ENCODE data around the gene CCSER1.

The CCSER1 gene

GRCh38 chr4:90128961-90129495, 1.8 kb downstream of the CCSER1 start:
- no peak for DNase-seq (ENCODE audit: low spot score)

GRCh38 chr4:90130076-90130475, 2.9 kb downstream of the CCSER1 start:
- DNase-seq (ENCODE audit: low spot score), result no peak

- peak; percentile 4 for DNase-seq (ENCODE audit: low spot score)
Measured at GRCh38 chr4:90137555-90137954, 10.4 kb downstream of the CCSER1 start.

- DNase-seq (ENCODE audit: low spot score), result no peak
Measured at GRCh38 chr4:90142081-90142480, 14.9 kb downstream of the CCSER1 start.

- DNase-seq (ENCODE audit: low spot score), result no peak
Measured at GRCh38 chr4:90145319-90145718, 18.1 kb downstream of the CCSER1 start.

- no peak for DNase-seq (ENCODE audit: low spot score)
Measured at GRCh38 chr4:90146306-90146705, 19.1 kb downstream of the CCSER1 start.

- no peak for DNase-seq (ENCODE audit: low spot score)
Measured at GRCh38 chr4:90148574-90149148, 21.5 kb downstream of the CCSER1 start.

GRCh38 chr4:90152024-90152423, 24.8 kb downstream of the CCSER1 start:
- DNase-seq (ENCODE audit: low spot score), result no peak

- no peak for DNase-seq (ENCODE audit: low spot score)
Measured at GRCh38 chr4:90159193-90159592, 32.0 kb downstream of the CCSER1 start.

- no peak for DNase-seq (ENCODE audit: low spot score)
Measured at GRCh38 chr4:90160044-90160443, 32.9 kb downstream of the CCSER1 start.

GRCh38 chr4:90162566-90162965, 35.4 kb downstream of the CCSER1 start:
- DNase-seq (ENCODE audit: low spot score), result no peak

- no peak for DNase-seq (ENCODE audit: low spot score)
Measured at GRCh38 chr4:90163872-90164271, 36.7 kb downstream of the CCSER1 start.

GRCh38 chr4:90165883-90166282, 38.7 kb downstream of the CCSER1 start:
- no peak for DNase-seq (ENCODE audit: low spot score)

GRCh38 chr4:90171491-90171890, 44.3 kb downstream of the CCSER1 start:
- no peak for DNase-seq (ENCODE audit: low spot score)

- no peak for DNase-seq (ENCODE audit: low spot score)
Measured at GRCh38 chr4:90174621-90175023, 47.4 kb downstream of the CCSER1 start.

- no peak for DNase-seq (ENCODE audit: low spot score)
Measured at GRCh38 chr4:90181644-90182043, 54.5 kb downstream of the CCSER1 start.

- DNase-seq (ENCODE audit: low spot score), result no peak
Measured at GRCh38 chr4:90183254-90183653, 56.1 kb downstream of the CCSER1 start.

GRCh38 chr4:90184560-90184959, 57.4 kb downstream of the CCSER1 start:
- no peak for DNase-seq (ENCODE audit: low spot score)

- DNase-seq (ENCODE audit: low spot score), result no peak
Measured at GRCh38 chr4:90185416-90185815, 58.2 kb downstream of the CCSER1 start.

GRCh38 chr4:90186229-90186628, 59.0 kb downstream of the CCSER1 start:
- no peak for DNase-seq (ENCODE audit: low spot score)

- DNase-seq (ENCODE audit: low spot score), result no peak
Measured at GRCh38 chr4:90187148-90187884, 60.1 kb downstream of the CCSER1 start.

GRCh38 chr4:90189178-90189577, 62.0 kb downstream of the CCSER1 start:
- DNase-seq (ENCODE audit: low spot score), result no peak

- no peak for DNase-seq (ENCODE audit: low spot score)
Measured at GRCh38 chr4:90189946-90190345, 62.8 kb downstream of the CCSER1 start.

GRCh38 chr4:90190525-90190924, 63.3 kb downstream of the CCSER1 start:
- DNase-seq (ENCODE audit: low spot score), result no peak
